ENCODE measurements around the gene ZCCHC2. TPM values are rescaled to one million over a fixed set of nuclear protein-coding genes. Genes with fewer than 3 reads are reported as not detected.

The ZCCHC2 gene
- total and polyA plus RNA-seq, 2 of the 8 experiments (the other 6 are each of a cell fraction or from before 2014, with no cell fraction given): 13.5 to 18.6 TPM

GRCh38 chr18:62558015-62558663, 35.3 kb downstream of the ZCCHC2 start:
- H3K9ac ChIP-seq (replicated peaks in 1 of 4; ENCODE audit: extremely low read depth in 1 of 4, low read depth in 3 of 4, low read length in 3 of 4): no peak overlapping the region
- H2AK5ac ChIP-seq (ENCODE audit: low read depth, low read length): no peak overlapping the region
- H2BK20ac ChIP-seq (ENCODE audit: low read length): no peak overlapping the region
- H4K20me1 ChIP-seq (replicated peaks in 1 of 2; ENCODE audit: control insufficient read depth in 1 of 2, insufficient read depth in 2 of 2, low read length in 2 of 2): no peaks in the 10 kb centered on the region
- ChIA-PET POLR2A (ENCODE audit: partially characterized antibody) (no interaction called here), CTCF (ENCODE audit: partially characterized antibody) (interaction anchor here (0.5 to 1.9 kb wide), 3 partner anchors 23 to 869 kb away, joined by 3 to 7 read pairs (median 3); no protein-coding TSS in a partner anchor)
- H2BK120ac ChIP-seq (replicated peaks; ENCODE audit: low read depth, low read length): no peak overlapping the region
- H4K91ac ChIP-seq (replicated peaks; ENCODE audit: insufficient read length, low read length): no peak overlapping the region
- H3K27me3 ChIP-seq (replicated peaks in 1 of 4; ENCODE audit: control insufficient read depth in 3 of 4, extremely low read depth in 1 of 4, insufficient read depth in 3 of 4, low read length in 3 of 4): no peaks in the 10 kb centered on the region
- no peak for TF ChIP-seq ASH2L (IDR thresholded peaks at IDR 0.05; ENCODE audit: low read length)
- no peak for TF ChIP-seq CBX8 (IDR thresholded peaks at IDR 0.05; ENCODE audit: borderline replicate concordance, low read depth, low read length)
- TF ChIP-seq FOSL1 (IDR thresholded peaks at IDR 0.05; ENCODE audit: insufficient read depth, low read depth, low read length): no peak
- no peak for TF ChIP-seq POLR2A (IDR thresholded peaks at IDR 0.05; ENCODE audit: control extremely low read depth in 1 of 2, low read depth in 2 of 2, low read length in 2 of 2)
- TF ChIP-seq SUZ12 (IDR thresholded peaks at IDR 0.05; ENCODE audit: low read length): no peak
- TF ChIP-seq TEAD4 (IDR thresholded peaks at IDR 0.05; ENCODE audit: low read depth, low read length): no peak
- TF ChIP-seq CBX5 (IDR thresholded peaks at IDR 0.05; ENCODE audit: low read depth, low read length): no peak
- TF ChIP-seq CTBP2 (IDR thresholded peaks at IDR 0.05; ENCODE audit: borderline replicate concordance, insufficient read depth, insufficient read length, low read length): no peak
- H4K8ac ChIP-seq (ENCODE audit: extremely low read depth, insufficient read depth, low read length): no peak overlapping the region
- H3K18ac ChIP-seq (ENCODE audit: extremely low read depth, low read length): no peak overlapping the region
- H3K14ac ChIP-seq (ENCODE audit: insufficient read length): no peak overlapping the region
- no peak overlapping the region for H4K5ac ChIP-seq (ENCODE audit: insufficient read length, low read depth, low read length)
- H3K79me1 ChIP-seq (ENCODE audit: low read depth, low read length): no peaks in the 10 kb centered on the region
- WGBS, 2 experiments (ENCODE audit: extremely low coverage in 1 of 2, insufficient coverage in 1 of 2, insufficient read length in 1 of 2, insufficient replicate concordance in 2 of 2, low coverage in 1 of 2, low lambda C conversion rate in 2 of 2, missing lambda C conversion rate in 1 of 2): 95% methylated on average over 6 of the region's 6 CpGs; no CpG with 5 or more reads in 1 of the 2 experiments
- no peaks in the 10 kb centered on the region for H3K4me1 ChIP-seq (replicated peaks in 1 of 4; ENCODE audit: control insufficient read depth in 3 of 4, insufficient read depth in 4 of 4, low read length in 3 of 4)
- no peaks in the 10 kb centered on the region for H3K79me2 ChIP-seq (ENCODE audit: control insufficient read depth in 1 of 2, insufficient read depth in 2 of 2, low read length in 2 of 2)
- no peak overlapping the region for H3K4ac ChIP-seq (replicated peaks; ENCODE audit: insufficient read length, low read depth, low read length)
- H3K4me3 ChIP-seq (ENCODE audit: extremely low read depth in 1 of 4, insufficient read depth in 2 of 4, low read depth in 3 of 4, low read length in 4 of 4): no peak overlapping the region
- no peak overlapping the region for H3K56ac ChIP-seq (replicated peaks; ENCODE audit: insufficient read length, low read depth, low read length)
- no peaks in the 10 kb centered on the region for H3K9me3 ChIP-seq (ENCODE audit: insufficient read depth in 2 of 2, low read depth in 1 of 2, low read length in 1 of 2)
- no peaks in the 10 kb centered on the region for H3K23me2 ChIP-seq (ENCODE audit: low read depth, low read length)
- no peak overlapping the region for H2BK12ac ChIP-seq (ENCODE audit: low read depth, low read length)
- peaks cover 0 to 8% (median 3%) of the 10 kb centered on the region in 4 experiments; a peak in 2 of 8 replicates for H3K36me3 ChIP-seq (ENCODE audit: control insufficient read depth in 2 of 4, insufficient read depth in 4 of 4, low read length in 3 of 4)
- H3K4me2 ChIP-seq (ENCODE audit: insufficient read depth in 1 of 2, low read depth in 2 of 2, low read length in 2 of 2): no peak overlapping the region
- DNase-seq (ENCODE audit: low read depth in 1 of 2, low spot score in 2 of 2) (no peak), FAIRE-seq (no peak)
- H2BK15ac ChIP-seq (ENCODE audit: low read length): no peak overlapping the region
- H2AFZ ChIP-seq (ENCODE audit: low read length): no peak overlapping the region
- no peak overlapping the region for H3K23ac ChIP-seq (ENCODE audit: insufficient read length)
- no peak overlapping the region for H2BK5ac ChIP-seq (ENCODE audit: low read depth, low read length)
- H3K27ac ChIP-seq (ENCODE audit: low read depth, low read length): no peak overlapping the region
